Gastroesophageal sphincter (tissue), 3 donors: Measurements from ENCODE around the gene NPLOC4.

Experiments
- EP300 ChIP-seq: sonication (generic); formaldehyde crosslinking; IDR thresholded peaks from one replicate; pipeline ENCODE4 v1.6.1; 2017; ENCODE audit warnings: antibody characterized with exemption, mild to moderate bottlenecking
- POLR2A ChIP-seq, 2 donors: fragments of 450-650 bp; IDR thresholded peaks; one replicate each; pipeline ENCODE4 v1.6.1; 2017; ENCODE audit warnings: antibody characterized with exemption in 2 of 2, mild to moderate bottlenecking in 2 of 2, moderate library complexity in 1 of 2
- POLR2AphosphoS5 ChIP-seq: sonication (generic); formaldehyde crosslinking; IDR thresholded peaks from one replicate; pipeline ENCODE4 v1.6.1; 2017; ENCODE audit warnings: antibody characterized with exemption
- TF ChIP-seq, protein P1 (sequence below), 4 experiments: fragments of 200-600 bp in 2 of 4; fragments of 450-650 bp in 2 of 4; sonication (generic) in 1 of 4; IDR thresholded peaks; one replicate each; pipeline ENCODE4 v1.5.1; 2017 to 2019; ENCODE audit warnings: antibody characterized with exemption in 4 of 4, mild to moderate bottlenecking in 2 of 4, moderate library complexity in 2 of 4

- TF ChIP-seq POLR2A (IDR thresholded peaks at IDR 0.05) (no peak), EP300 (no peak), POLR2AphosphoS5 (no peak)
- TF ChIP-seq, protein P1, sequence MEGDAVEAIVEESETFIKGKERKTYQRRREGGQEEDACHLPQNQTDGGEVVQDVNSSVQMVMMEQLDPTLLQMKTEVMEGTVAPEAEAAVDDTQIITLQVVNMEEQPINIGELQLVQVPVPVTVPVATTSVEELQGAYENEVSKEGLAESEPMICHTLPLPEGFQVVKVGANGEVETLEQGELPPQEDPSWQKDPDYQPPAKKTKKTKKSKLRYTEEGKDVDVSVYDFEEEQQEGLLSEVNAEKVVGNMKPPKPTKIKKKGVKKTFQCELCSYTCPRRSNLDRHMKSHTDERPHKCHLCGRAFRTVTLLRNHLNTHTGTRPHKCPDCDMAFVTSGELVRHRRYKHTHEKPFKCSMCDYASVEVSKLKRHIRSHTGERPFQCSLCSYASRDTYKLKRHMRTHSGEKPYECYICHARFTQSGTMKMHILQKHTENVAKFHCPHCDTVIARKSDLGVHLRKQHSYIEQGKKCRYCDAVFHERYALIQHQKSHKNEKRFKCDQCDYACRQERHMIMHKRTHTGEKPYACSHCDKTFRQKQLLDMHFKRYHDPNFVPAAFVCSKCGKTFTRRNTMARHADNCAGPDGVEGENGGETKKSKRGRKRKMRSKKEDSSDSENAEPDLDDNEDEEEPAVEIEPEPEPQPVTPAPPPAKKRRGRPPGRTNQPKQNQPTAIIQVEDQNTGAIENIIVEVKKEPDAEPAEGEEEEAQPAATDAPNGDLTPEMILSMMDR (IDR thresholded peaks at IDR 0.05) = no peak
Observed at GRCh38 chr17:81546906-81547613, 89.9 kb downstream of the NPLOC4 start.
